Measurements from ENCODE around the gene THSD7B. TPM values are rescaled to one million over a fixed set of nuclear protein-coding genes. Genes with fewer than 3 reads are reported as not detected.

Gene THSD7B
- total RNA-seq, 2 donors from 2014 or later = 0.51 to 5.4 TPM

DNA sequence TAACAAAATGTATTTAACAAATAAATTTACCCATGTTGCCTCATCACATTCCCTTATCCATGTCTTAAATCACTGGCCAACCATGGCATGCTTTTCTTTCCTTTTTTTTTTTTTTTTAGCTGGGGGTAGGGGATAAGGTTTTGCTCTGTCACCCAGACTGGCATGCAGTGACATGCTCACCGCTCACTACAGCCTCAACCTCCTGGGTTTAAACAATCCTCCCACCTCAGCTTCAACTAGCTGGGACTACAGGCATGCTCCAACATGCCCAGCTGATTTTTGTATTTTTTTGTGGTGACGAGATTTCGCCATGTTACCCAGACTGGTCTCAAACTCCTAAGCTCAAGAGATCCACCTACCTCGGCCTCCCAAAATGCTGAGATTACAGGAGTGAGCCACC is 266.4 kb downstream of the THSD7B start:
- Histone ChIP-seq H3K36me3 (no peaks in the 10 kb centered on the region), H3K4me3 (no peak overlapping the region), H3K4me1 (replicated peaks) (no peaks in the 10 kb centered on the region), H3K27me3 (replicated peaks; ENCODE audit: insufficient read depth) (no peaks in the 10 kb centered on the region), H3K9me3 (no peaks in the 10 kb centered on the region), H3K27ac (no peak overlapping the region)
- WGBS = 80% methylated on average over 4 of the region's 4 CpGs
- intact Hi-C loops (cut with DNase I) = no loop called here
- TF ChIP-seq, protein P1, sequence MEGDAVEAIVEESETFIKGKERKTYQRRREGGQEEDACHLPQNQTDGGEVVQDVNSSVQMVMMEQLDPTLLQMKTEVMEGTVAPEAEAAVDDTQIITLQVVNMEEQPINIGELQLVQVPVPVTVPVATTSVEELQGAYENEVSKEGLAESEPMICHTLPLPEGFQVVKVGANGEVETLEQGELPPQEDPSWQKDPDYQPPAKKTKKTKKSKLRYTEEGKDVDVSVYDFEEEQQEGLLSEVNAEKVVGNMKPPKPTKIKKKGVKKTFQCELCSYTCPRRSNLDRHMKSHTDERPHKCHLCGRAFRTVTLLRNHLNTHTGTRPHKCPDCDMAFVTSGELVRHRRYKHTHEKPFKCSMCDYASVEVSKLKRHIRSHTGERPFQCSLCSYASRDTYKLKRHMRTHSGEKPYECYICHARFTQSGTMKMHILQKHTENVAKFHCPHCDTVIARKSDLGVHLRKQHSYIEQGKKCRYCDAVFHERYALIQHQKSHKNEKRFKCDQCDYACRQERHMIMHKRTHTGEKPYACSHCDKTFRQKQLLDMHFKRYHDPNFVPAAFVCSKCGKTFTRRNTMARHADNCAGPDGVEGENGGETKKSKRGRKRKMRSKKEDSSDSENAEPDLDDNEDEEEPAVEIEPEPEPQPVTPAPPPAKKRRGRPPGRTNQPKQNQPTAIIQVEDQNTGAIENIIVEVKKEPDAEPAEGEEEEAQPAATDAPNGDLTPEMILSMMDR (IDR thresholded peaks at IDR 0.05) = no peak
- TF ChIP-seq POLR2AphosphoS5 (IDR thresholded peaks at IDR 0.05) (no peak), POLR2A (IDR thresholded peaks at IDR 0.05) (no peak)
- DNase-seq (ENCODE audit: low spot score) = no peak

DNA sequence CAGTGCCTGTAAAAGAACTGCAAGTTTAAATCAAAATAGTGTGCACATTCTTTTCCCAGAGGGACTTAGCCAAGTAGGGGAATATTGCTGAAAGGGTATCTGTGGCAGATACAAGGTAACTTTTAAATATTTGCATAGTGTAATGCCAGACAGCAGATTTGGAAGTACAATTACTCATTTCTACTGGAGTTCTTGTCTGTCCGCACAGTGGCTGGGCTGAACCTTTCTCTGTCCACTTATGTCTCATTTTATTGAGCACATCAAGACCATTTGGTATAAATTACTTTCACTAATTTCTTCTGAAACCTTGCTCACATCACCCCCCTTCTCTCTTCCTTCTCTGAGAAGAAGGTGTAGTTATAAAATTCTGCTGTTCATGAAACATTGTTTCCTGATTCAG is 271.3 kb downstream of the THSD7B start:
- no peaks in the 10 kb centered on the region for H3K4me1 ChIP-seq (replicated peaks)
- 75% methylated on average over 1 of the region's 1 CpG for WGBS

DNA sequence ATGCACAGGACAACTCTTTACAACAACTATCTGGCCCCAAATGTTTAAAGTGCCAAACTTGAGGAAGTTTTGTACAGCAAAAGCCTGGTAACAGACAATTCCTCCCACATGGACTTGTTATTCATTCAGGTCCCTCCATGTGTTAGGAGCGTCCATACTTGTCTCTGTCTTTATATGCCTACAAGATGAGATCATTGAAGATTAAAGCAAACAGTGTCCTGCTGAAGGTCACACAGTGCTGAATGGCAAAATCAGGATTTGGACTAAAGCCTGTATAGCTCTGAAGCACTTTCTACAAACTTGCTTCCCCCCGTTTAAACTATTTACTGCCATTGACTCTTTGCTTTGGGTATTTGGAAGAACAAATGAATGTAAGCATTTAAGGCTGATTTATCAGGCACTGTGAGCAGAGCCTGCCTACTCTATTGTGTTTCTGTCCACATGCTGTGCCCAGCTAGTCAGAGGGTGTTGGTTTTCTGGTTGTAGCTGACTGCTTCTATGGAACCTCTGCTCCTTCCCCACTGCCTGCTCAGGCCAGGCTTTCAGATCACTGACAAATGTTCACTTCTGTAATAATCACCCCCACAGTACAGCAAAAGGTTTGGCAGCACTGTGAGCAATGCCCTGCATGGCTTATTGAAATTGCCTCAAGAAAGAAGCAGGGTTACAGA is 274.3 kb downstream of the THSD7B start:
- Histone ChIP-seq H3K9me3 (no peaks in the 10 kb centered on the region), H3K27ac (no peak overlapping the region), H3K27me3 (replicated peaks; ENCODE audit: insufficient read depth) (no peaks in the 10 kb centered on the region), H3K36me3 (no peaks in the 10 kb centered on the region), H3K4me1 (replicated peaks) (no peaks in the 10 kb centered on the region), H3K4me3 (no peak overlapping the region)
- WGBS = 72% methylated on average over 2 of the region's 2 CpGs
- intact Hi-C loops (cut with DNase I) = no loop called here
- TF ChIP-seq, protein P1 (IDR thresholded peaks at IDR 0.05) = no peak
- TF ChIP-seq POLR2AphosphoS5 (IDR thresholded peaks at IDR 0.05) = no peak
- TF ChIP-seq POLR2A (IDR thresholded peaks at IDR 0.05) = no peak
- DNase-seq (ENCODE audit: low spot score) = no peak

More for the DNA sequence above, 271.3 kb downstream of the THSD7B start:
- Histone ChIP-seq H3K36me3 (no peaks in the 10 kb centered on the region), H3K4me3 (no peak overlapping the region), H3K27ac (no peak overlapping the region), H3K27me3 (replicated peaks; ENCODE audit: insufficient read depth) (no peaks in the 10 kb centered on the region), H3K9me3 (no peaks in the 10 kb centered on the region)
- intact Hi-C loops (cut with DNase I) = no loop called here
- no peak for DNase-seq (ENCODE audit: low spot score)
- TF ChIP-seq, protein P1 (IDR thresholded peaks at IDR 0.05) = no peak
- no peak for TF ChIP-seq POLR2AphosphoS5 (IDR thresholded peaks at IDR 0.05)
- TF ChIP-seq POLR2A (IDR thresholded peaks at IDR 0.05) = no peak

DNA sequence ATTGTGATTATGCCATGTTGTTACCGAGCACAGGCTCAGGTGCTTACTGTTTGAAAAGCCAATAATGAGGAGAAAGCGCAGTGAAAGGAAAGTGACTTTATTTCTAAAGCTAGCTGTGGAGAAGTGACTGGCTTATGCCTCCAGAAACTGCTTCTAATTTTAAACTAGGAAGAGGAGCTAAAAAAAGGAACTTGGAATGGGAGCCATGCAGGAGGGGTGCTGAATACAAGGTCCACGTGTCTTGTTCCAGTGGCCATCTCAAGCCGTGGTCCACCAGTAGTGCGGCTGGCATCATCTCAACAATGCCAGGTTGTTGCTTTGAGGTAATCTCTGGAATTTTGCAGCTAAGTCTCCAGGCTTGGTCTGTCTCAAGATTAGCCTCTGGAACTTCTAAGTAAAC is 282.0 kb downstream of the THSD7B start:
- Histone ChIP-seq H3K4me3 (no peak overlapping the region), H3K27me3 (replicated peaks; ENCODE audit: insufficient read depth) (no peaks in the 10 kb centered on the region), H3K36me3 (no peaks in the 10 kb centered on the region), H3K9me3 (no peaks in the 10 kb centered on the region), H3K27ac (no peak overlapping the region), H3K4me1 (replicated peaks) (no peaks in the 10 kb centered on the region)
- TF ChIP-seq POLR2AphosphoS5 (IDR thresholded peaks at IDR 0.05) = no peak
- no peak for TF ChIP-seq POLR2A (IDR thresholded peaks at IDR 0.05)
- TF ChIP-seq, protein P1 (IDR thresholded peaks at IDR 0.05) = no peak
- intact Hi-C loops (cut with DNase I) = no loop called here
- 93% methylated on average over 5 of the region's 5 CpGs for WGBS
- DNase-seq (ENCODE audit: low spot score) = no peak

DNA sequence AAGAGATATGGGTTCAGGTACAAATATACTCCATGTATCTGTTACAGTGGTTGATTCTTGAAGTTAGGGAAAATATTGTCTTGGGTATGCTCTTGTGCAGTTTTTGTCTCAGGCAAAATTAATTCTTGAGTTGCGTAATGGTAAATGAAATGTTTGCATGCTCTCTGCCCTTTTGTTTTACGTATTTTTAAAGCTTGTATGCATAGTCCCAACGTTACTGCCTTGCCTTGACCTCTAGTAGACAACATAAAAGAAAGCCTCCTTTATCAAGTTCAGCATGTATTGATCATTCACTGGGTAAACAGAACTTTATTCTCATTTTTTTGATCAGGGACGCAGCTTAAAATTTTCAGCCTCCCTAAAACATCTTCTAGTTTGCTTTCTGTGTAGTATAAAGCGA is 283.1 kb downstream of the THSD7B start:
- DNase-seq (ENCODE audit: low spot score) = no peak
- 84% methylated on average over 5 of the region's 5 CpGs for WGBS
- no peaks in the 10 kb centered on the region for H3K9me3 ChIP-seq
- no peak overlapping the region for H3K4me3 ChIP-seq
- no peaks in the 10 kb centered on the region for H3K36me3 ChIP-seq
- intact Hi-C loops (cut with DNase I) = no loop called here
- H3K4me1 ChIP-seq (replicated peaks) = no peaks in the 10 kb centered on the region
- H3K27me3 ChIP-seq (replicated peaks; ENCODE audit: insufficient read depth) = no peaks in the 10 kb centered on the region
- TF ChIP-seq POLR2A (IDR thresholded peaks at IDR 0.05) (no peak), POLR2AphosphoS5 (IDR thresholded peaks at IDR 0.05) (no peak)
- TF ChIP-seq, protein P1 (IDR thresholded peaks at IDR 0.05) = no peak
- H3K27ac ChIP-seq = no peak overlapping the region

Measured in prostate gland (tissue), 2 donors.